NCI-H2196 treated with DMSO at 0.1 percent for 48 hours (cell line): ENCODE data around the gene MEFV.
"Not testable (repeated sequence)": the region's sequence is repeated elsewhere in the genome, so short reads cannot be mapped to it uniquely, and the experiment has no call there.

ENCODE experiments used
- DNase-seq: peaks from one replicate; lab custom pipeline; 2025; ENCODE audit not compliant: unreplicated experiment; lab: John Stamatoyannopoulos, UW

The MEFV gene

DNA sequence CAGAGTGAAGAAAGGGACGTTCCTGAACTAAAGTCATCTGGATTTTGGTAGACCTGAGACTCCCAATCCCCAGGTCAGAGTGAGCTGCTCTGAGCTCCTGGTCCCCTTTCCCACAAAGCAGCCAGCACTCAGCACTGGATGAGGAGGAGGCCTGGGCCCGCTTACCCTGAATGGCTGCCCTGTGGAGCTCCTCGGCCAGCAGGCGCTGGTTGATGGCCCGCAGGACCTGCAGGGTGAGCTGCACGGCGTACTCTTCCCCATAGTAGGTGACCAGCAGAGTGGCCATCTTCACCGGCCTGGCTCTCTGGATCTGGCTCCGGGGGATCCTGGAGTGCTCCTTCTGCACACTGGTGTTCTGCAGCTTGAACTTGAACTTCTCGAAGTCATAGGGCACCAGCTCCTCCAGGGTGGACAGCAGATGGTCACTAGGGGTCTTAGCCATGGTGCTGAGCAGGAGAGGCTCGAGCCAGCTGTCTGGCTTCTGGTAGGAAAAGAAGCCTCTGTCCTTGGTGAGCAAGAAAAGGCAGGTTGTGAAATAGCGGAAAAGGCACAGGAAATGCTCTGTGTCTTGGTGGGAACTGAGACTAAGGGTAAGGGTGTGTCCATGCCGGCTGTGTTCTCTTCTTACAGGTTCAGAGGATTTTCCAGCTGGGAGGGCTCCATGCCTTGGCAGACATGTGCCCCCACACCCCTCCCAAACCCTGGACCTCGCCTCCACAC is at the start of gene MEFV:
Gene MEFV, minus strand, starts transcription at position 488 of the 720 bp plus-strand sequence. Its CDS starts 46 bp downstream, at position 442.
- DNase-seq, result no peak

DNA sequence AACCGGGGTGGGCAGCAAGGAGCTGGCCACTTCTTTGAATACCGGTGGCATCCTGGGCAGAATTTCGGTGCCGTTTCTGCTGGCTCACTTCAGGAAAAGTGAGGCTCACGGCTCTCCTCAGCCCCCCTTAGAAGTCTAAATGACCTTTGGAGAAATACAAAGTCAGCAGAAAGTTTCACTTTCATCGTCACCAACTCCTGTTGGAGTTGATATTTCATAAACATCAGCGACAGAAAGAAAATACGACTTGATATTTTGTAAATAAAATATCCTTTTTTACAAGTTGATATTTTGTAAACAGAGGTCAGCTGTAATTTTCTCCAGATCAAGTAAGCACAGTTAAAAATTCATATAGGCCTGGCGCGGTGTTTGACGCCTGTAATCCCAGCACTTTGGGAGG is 49.6 kb upstream of the MEFV start:
- DNase-seq, result no peak

DNA sequence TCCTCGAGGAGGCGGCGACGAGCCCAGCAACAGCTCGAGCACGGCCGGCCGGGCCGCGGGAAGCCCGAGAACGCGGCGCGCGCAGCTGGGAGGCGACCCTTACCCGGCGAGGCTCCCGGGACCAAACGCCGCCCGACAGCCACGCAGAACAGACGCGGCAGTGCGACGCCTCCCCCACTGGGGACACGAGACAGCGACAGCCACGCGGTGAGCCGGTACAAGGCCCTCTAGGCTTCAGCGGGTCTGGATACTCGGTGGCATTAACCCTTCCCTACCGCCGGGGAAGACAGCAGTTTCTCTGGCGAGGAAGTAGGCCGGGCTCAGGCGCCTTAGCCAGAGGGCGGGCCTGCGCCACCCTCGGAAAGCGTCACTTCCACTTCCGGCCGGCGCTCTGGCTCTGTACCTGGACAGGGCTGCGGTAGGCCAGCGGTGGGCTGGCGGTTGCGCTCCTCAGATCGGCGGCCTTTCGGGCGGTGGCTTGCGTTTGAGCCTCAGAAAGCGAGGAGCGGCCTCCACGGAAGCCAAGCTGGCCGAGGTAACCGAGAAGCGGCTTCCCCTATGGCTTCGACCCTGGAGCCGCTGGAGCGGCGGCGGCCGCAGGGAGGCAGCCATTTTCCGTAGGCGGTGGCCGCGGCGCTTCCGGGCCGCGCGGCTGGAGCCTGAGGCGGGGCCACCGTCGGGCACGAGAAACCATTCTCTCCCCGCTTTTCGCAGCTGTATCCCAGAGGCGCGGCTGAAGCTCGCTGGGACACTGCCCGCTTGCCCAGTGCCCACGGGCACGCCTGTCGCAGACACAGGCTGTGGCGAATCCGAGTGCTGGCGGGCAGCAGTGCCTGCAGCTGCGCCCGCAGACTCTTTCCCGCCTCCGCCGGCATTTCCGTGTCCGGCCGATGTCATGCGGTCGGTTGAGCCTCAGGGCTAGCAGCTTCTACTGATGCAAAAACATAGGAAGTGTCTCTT is 49.0 kb upstream of the MEFV start, which contains the start of the genes TIGD7 and ZNF75A:
Gene TIGD7, minus strand, starts transcription at position 322 of the 960 bp plus-strand sequence. CDS start 4,816 bp downstream, outside the sequence.
Gene ZNF75A, plus strand, starts transcription at position 389 of the 960 bp plus-strand sequence. CDS start 2,932 bp downstream, outside the sequence.
- DNase-seq, result peak; percentile 88

DNA sequence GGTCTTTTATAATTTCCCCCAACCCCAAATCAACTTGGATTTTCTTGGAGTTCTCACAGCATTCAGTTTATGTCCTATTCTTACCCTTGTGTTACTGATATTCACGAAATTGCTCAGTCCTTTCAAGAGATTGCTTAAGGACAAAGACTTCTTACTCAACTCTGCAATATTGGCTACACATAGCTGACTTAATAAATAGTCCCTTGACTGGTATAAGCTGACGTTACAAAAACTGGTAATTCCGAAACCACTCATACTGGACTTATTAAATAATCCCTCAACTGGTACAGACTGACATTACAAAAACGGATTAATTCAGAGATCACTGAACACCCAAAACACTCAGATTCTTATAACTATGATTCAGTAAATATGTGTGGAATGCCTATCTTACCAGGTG is 47.9 kb upstream of the MEFV start:
- no peak for DNase-seq

GRCh38 chr16:3295783-3296182 is 39.4 kb upstream of the MEFV start:
- no peak for DNase-seq

- no peak for DNase-seq
Observed at GRCh38 chr16:3295209-3295608, 38.8 kb upstream of the MEFV start.

- DNase-seq, result no peak
Observed at GRCh38 chr16:3292604-3293003, 36.2 kb upstream of the MEFV start.

GRCh38 chr16:3289998-3290673 is 33.7 kb upstream of the MEFV start:
- no peak for DNase-seq

DNA sequence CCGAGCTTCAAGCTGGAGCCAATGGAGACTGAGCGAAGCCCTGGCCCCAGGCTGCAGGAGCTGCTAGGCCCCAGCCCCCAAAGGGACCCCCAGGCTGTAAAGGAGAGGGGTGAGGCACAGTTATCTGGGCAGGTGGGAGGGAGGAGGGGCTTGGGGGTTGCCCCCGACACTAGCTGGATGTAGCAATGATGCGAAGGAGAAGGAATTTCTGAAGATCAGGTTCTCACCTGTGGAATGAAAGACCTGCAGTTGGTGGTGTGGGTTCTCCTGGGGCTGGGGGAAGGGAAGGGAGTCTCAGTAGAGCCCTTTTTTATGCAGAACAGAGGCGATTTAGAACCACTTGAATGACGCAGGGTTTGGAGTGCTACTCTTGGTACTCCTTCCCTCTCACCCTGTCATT is 28.7 kb upstream of the MEFV start:
- no peak for DNase-seq

GRCh38 chr16:3283543-3284447 is 27.4 kb upstream of the MEFV start:
- DNase-seq, result no peak

GRCh38 chr16:3282730-3283542 is 26.5 kb upstream of the MEFV start, which contains the start of gene ZNF263:
TSS of gene ZNF263 (plus strand) at chr16:3283491. CDS start at chr16:3283819, 328 bp downstream.
- DNase-seq, result peak; percentile 96

DNA sequence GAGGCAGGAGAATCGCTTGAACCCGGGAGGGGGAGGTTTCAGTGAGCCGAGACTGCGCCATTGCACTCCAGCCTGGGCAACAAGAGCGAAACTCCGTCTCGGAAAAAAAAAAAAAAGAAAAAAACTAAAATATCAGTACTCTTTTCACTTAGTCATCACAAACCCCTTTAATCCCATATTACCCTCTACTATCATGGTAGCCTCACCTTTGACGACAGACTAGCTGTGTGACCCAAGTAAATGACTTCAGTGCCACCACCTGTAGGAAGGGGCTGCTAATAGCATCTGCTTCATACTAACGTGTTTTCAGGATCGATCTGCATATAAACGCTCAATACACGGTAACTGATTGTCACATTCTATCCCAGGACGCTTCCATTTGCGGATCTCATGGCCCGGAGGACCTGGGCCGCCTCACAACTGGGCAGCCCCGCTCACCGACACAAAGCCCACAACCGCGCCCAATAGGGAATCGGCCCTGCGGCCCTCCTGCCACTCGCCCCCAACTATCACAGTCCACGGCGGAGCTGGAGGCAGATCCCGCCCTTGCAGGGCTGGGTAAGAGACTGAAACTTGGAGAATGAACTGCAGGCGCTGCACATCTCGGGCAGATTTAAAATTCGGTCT is 25.8 kb upstream of the MEFV start:
- no peak for DNase-seq

DNA sequence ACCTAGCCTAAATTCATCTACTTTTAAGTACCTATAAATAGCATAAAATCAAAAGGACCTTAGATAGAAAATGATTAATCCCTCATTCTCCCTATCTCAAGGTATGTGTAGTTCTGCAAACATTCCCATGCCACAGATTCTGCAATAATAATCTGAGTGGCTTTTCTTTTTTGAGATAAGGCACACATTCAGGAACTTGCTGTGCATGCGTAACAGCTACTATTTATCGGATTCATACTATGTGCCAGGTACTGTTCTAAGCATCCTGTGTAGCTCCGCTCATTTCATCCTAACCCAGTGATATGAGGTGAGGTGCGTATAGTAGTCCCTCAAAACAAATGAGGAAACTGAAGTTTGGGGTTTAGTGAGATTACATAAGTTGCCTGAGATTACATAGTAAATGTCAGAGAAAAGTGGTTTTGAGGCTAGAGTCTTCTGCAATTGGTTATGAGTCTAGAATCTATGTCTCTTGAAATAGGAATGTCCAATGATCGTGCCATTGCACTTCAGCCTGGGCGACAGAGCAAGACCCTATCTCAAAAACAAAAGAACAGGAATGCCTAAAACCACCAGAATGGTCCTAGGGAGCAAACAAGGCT is 24.9 kb upstream of the MEFV start:
- DNase-seq, result no peak

GRCh38 chr16:3276679-3277078 is 20.2 kb upstream of the MEFV start:
- DNase-seq, result no peak

- DNase-seq, result no peak
Observed at GRCh38 chr16:3274947-3275346, 18.5 kb upstream of the MEFV start.

- no peak for DNase-seq
Observed at GRCh38 chr16:3274490-3274889, 18.1 kb upstream of the MEFV start.

DNA sequence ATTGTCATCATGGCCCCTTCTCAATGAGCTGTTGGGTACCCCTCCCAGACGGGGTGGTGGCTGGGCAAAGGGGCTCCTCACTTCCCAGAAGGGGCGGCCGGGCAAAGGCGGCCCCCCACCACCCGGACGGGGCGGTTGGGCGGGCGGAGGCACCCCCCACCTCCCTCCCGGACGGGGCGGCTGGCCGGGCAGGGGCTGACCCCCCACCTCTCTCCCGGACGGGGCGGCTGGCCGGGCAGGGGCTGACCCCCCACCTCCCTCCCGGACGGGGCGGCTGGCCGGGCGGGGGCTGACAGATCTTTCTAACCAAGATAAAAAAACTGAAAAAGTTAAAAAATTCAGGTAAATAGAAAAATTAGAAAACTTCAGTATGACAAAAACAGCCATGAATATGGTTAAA is 14.8 kb upstream of the MEFV start:
- DNase-seq, result not testable (repeated sequence)

GRCh38 chr16:3270718-3271117 is 14.3 kb upstream of the MEFV start:
- not testable (repeated sequence) for DNase-seq
